Measurements from ENCODE around the gene ERCC6L2. TPM values are rescaled to one million over a fixed set of nuclear protein-coding genes. Genes with fewer than 3 reads are reported as not detected.

The ERCC6L2 gene
- total and polyA plus RNA-seq, 2 donors (not counting 1 experiment from before 2014, with no cell fraction given) = 10.1 to 52.0 TPM

- no peak overlapping the region for H3K4me3 Mint-ChIP-seq
- Histone ChIP-seq H3K27ac (ENCODE audit: low read length in 2 of 2) (no peak overlapping the region), H3K79me2 (ENCODE audit: control insufficient read depth, insufficient read depth, low read length) (no peaks in the 10 kb centered on the region), H3K4me2 (replicated peaks; ENCODE audit: low read depth, low read length, poor library complexity, severe bottlenecking) (no peak overlapping the region), H3K4me3 (ENCODE audit: control extremely low read depth in 1 of 5, extremely low read depth in 1 of 5, insufficient read depth in 1 of 5, low read depth in 2 of 5, low read length in 4 of 5) (no peak overlapping the region), H3K4me1 (ENCODE audit: control insufficient read depth in 2 of 2, insufficient read depth in 2 of 2, low read length in 2 of 2) (no peaks in the 10 kb centered on the region), H3K36me3 (replicated peaks in 1 of 2; ENCODE audit: control extremely low read depth in 1 of 2, control insufficient read depth in 1 of 2, extremely low read depth in 1 of 2, insufficient read depth in 2 of 2, low read length in 1 of 2) (no peaks in the 10 kb centered on the region), H3K9me3 (ENCODE audit: control extremely low read depth in 1 of 3, control insufficient read depth in 2 of 3, insufficient read depth in 1 of 3, low read length in 2 of 3) (no peaks in the 10 kb centered on the region), H4K20me1 (ENCODE audit: control insufficient read depth, insufficient read depth, low read length, poor library complexity, severe bottlenecking) (no peaks in the 10 kb centered on the region), H3K9ac (ENCODE audit: low read length) (no peak overlapping the region), H2AFZ (ENCODE audit: insufficient read depth, low read depth, low read length, poor library complexity, severe bottlenecking) (no peak overlapping the region), H3K27me3 (replicated peaks in 1 of 4; ENCODE audit: control extremely low read depth in 1 of 4, control insufficient read depth in 3 of 4, insufficient read depth in 4 of 4, low read length in 3 of 4) (no peaks in the 10 kb centered on the region)
- intact Hi-C loops (cut with micrococcal nuclease) = no loop called here
- ATAC-seq (ENCODE audit: low read depth) = no peak
- ChIA-PET POLR2A (no interaction called here), CTCF (no interaction called here)
- H3K27me3 Mint-ChIP-seq = no peaks in the 10 kb centered on the region
- no peak for TF ChIP-seq EZH2 (IDR thresholded peaks at IDR 0.05; ENCODE audit: borderline replicate concordance, insufficient read depth, low read depth, low read length, poor library complexity, severe bottlenecking)
- TF ChIP-seq CTCF (IDR thresholded peaks at IDR 0.05) = no peak
- DNase-seq = no peak
- WGBS (ENCODE audit: insufficient coverage) = 100% methylated on average over 1 of the region's 2 CpGs
- H3K4me1 Mint-ChIP-seq = no peaks in the 10 kb centered on the region
- H3K9me3 Mint-ChIP-seq (ENCODE audit: insufficient read depth) = no peaks in the 10 kb centered on the region
- no peak overlapping the region for H3K27ac Mint-ChIP-seq
These were observed 32.3 kb downstream of the ERCC6L2 start for GRCh38 chr9:95907794-95908193.

GRCh38 chr9:95910023-95910707, 34.7 kb downstream of the ERCC6L2 start:
- intact Hi-C loops (cut with micrococcal nuclease) = no loop called here
- Mint-ChIP-seq H3K9me3 (ENCODE audit: insufficient read depth) (no peaks in the 10 kb centered on the region), H3K4me3 (no peak overlapping the region), H3K27ac (no peak overlapping the region), H3K4me1 (no peaks in the 10 kb centered on the region), H3K27me3 (no peaks in the 10 kb centered on the region)
- ChIA-PET POLR2A (no interaction called here), CTCF (no interaction called here)
- Histone ChIP-seq H3K79me2 (ENCODE audit: control insufficient read depth, insufficient read depth, low read length) (no peaks in the 10 kb centered on the region), H3K4me2 (replicated peaks; ENCODE audit: low read depth, low read length, poor library complexity, severe bottlenecking) (no peak overlapping the region), H3K4me1 (ENCODE audit: control insufficient read depth in 2 of 2, insufficient read depth in 2 of 2, low read length in 2 of 2) (no peaks in the 10 kb centered on the region), H2AFZ (ENCODE audit: insufficient read depth, low read depth, low read length, poor library complexity, severe bottlenecking) (no peak overlapping the region), H4K20me1 (ENCODE audit: control insufficient read depth, insufficient read depth, low read length, poor library complexity, severe bottlenecking) (no peaks in the 10 kb centered on the region), H3K9me3 (ENCODE audit: control extremely low read depth in 1 of 3, control insufficient read depth in 2 of 3, insufficient read depth in 1 of 3, low read length in 2 of 3) (no peaks in the 10 kb centered on the region), H3K27ac (ENCODE audit: low read length in 2 of 2) (no peak overlapping the region), H3K4me3 (ENCODE audit: control extremely low read depth in 1 of 5, extremely low read depth in 1 of 5, insufficient read depth in 1 of 5, low read depth in 2 of 5, low read length in 4 of 5) (no peak overlapping the region), H3K27me3 (replicated peaks in 1 of 4; ENCODE audit: control extremely low read depth in 1 of 4, control insufficient read depth in 3 of 4, insufficient read depth in 4 of 4, low read length in 3 of 4) (no peaks in the 10 kb centered on the region), H3K36me3 (replicated peaks in 1 of 2; ENCODE audit: control extremely low read depth in 1 of 2, control insufficient read depth in 1 of 2, extremely low read depth in 1 of 2, insufficient read depth in 2 of 2, low read length in 1 of 2) (no peaks in the 10 kb centered on the region), H3K9ac (ENCODE audit: low read length) (no peak overlapping the region)
- TF ChIP-seq CTCF (IDR thresholded peaks at IDR 0.05) (no peak), EZH2 (IDR thresholded peaks at IDR 0.05; ENCODE audit: borderline replicate concordance, insufficient read depth, low read depth, low read length, poor library complexity, severe bottlenecking) (no peak)
- ATAC-seq (ENCODE audit: low read depth) = no peak
- DNase-seq = no peak
- WGBS (ENCODE audit: insufficient coverage) = no CpG with 5 or more reads among the region's 3 CpGs

Data from B cell (primary cell).